OCI-LY3 (cell line): ENCODE data around the gene POLR3B.

Experiments used
- CTCF ChIP-seq: fragments of 200-600, 300-600 bp; sonication (generic); IDR thresholded peaks from 2 replicates; pipeline ENCODE4 v1.5.1; 2014; ENCODE audit warnings: antibody characterized with exemption, low read length, low read depth
- EZH2phosphoT487 ChIP-seq: fragments of 200-600 bp; shearing (Covaris generic); IDR thresholded peaks from 2 replicates; pipeline ENCODE4 v1.6.1; 2018; ENCODE audit warnings: antibody characterized with exemption, mixed run types, low read depth

DNA sequence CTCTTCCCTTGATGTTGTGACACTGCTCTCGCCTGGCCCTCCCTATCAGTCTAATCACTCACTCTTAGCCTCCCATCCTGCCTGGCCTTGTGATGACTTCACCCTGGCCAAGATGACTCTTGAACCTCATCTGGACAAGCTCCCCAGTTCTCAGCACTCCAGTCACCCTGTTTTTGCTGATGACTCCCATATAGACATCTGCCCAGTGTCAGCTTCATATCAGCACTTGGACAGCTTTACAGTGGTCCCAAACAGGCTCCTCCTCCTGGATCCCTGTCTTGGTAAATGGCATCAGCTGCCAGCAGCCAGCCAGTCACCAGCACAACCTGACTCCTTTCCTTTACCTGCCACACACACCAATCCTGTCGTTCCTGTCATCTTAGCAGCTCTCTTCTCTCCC, 104.2 kb downstream of the POLR3B start:
- TF ChIP-seq CTCF (no peak), EZH2phosphoT487 (no peak)
